HCT116 (cell line): ENCODE measurements around the gene TADA2B.

Experiments
- CTCF ChIP-seq, 3 experiments: fragments of 200-600 bp in 1 of 3; sonication (generic) in 1 of 3; IDR thresholded peaks in 2 of 3; conservative IDR thresholded peaks in 1 of 3; 2 replicates each; pipeline ENCODE4 v1.5.1; 2012 to 2017; ENCODE audit warnings: low read depth in 2 of 3, low read length in 2 of 3, antibody characterized with exemption in 1 of 3, borderline replicate concordance in 1 of 3, control low read depth in 1 of 3, mild to moderate bottlenecking in 1 of 3, mixed read lengths in 1 of 3, mixed run types in 1 of 3, moderate library complexity in 1 of 3; ENCODE audit not compliant: insufficient read depth in 1 of 3
- EZH2 ChIP-seq: fragments of 200-600 bp; sonication (generic); IDR thresholded peaks from 2 replicates; pipeline ENCODE4 v1.6.1; 2017; ENCODE audit warnings: antibody characterized with exemption, mixed run types
- POLR2A ChIP-seq: IDR thresholded peaks from 2 replicates; pipeline ENCODE4 v1.7.0; 2011; ENCODE audit warnings: borderline replicate concordance; ENCODE audit not compliant: insufficient read depth, insufficient read length; ENCODE audit errors: extremely low read depth
- POLR2AphosphoS5 ChIP-seq: IDR thresholded peaks from 2 replicates; pipeline ENCODE4 v1.6.1; 2011; ENCODE audit warnings: mild to moderate bottlenecking, low read depth, low read length, moderate library complexity
- ZFX ChIP-seq: fragments of 450-650 bp; IDR thresholded peaks from 2 replicates; pipeline ENCODE4 v1.6.1; 2017

GRCh38 chr4:7030856-7031255 lies 12.3 kb upstream of the TADA2B start:
- TF ChIP-seq POLR2A, result no peak
- no peak for TF ChIP-seq POLR2AphosphoS5
- TF ChIP-seq EZH2, result no peak
- no peak for TF ChIP-seq CTCF (IDR thresholded peaks at IDR 0.05 in 2 of 3, conservative IDR thresholded peaks at IDR 0.05 in 1 of 3; ENCODE audit: borderline replicate concordance in 1 of 3, insufficient read depth in 1 of 3, low read depth in 2 of 3, low read length in 2 of 3)
- no peak for TF ChIP-seq ZFX
